Measurements from ENCODE around the gene PAPPA.

GRCh38 chr9:116336133-116336862, 182.7 kb downstream of the PAPPA start:
- TF ChIP-seq ZNF423 (CRISPR knock-in tag; IDR thresholded peaks at IDR 0.05), result no peak
- no peak for TF ChIP-seq E2F1 (CRISPR knock-in tag; IDR thresholded peaks at IDR 0.05)
- TF ChIP-seq SP1 (CRISPR knock-in tag; conservative IDR thresholded peaks at IDR 0.05), result no peak

All from WTC11 (cell line).